GM19035 (cell line): ENCODE results near the gene NEK10.
A peak's percentile ranks its signal among the peaks of the same experiment; 100 is the strongest.
"Not testable (repeated sequence)": the region's sequence is repeated elsewhere in the genome, so short reads cannot be mapped to it uniquely, and the experiment has no call there.

ENCODE experiments used
- ATAC-seq: cut with Tn5 transposase; IDR thresholded peaks from one replicate; pipeline ENCODE4 v1.9.1; 2021; ENCODE audit not compliant: unreplicated experiment

The NEK10 gene

DNA sequence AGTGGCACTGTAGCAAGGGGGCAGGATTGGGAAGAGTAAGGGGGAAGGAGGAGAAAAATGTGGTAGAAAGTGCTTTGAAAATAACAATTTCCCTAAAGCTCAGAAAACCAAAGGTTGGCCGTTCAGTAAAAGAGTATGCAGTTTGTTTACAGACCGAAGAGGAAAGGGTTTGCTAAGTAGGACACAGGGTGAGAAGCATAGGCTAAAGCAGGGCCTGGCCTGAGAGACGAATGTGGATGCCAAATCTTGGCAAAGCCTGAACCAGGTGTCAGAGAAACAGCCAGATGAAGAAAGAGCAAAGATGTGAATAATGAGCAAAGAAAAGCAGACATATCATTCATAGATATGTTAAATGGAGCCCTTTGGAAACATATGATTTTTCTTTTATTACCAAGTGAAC, 17.1 kb downstream of the NEK10 start:
- no peak for ATAC-seq

DNA sequence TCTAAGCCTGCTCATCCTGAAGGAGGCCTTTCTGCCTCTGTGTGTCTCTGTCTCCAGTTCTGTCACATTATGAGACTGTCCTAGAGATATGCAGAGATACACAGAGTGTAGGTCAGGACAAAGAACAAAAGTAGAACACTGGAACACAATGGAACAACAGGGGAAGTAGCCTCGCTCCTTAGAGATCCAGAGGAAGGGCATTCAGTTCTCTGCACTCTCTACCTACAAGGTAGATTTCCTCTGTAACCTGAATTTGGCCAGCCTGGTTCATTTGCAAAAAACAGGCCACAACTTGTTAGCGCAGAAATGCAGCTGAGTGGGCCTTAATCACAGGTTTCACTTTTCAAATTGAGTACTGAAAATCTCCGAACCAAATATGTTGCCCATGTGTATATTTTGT, 19.4 kb downstream of the NEK10 start:
- peak; percentile 81 for ATAC-seq

GRCh38 chr3:27345959-27346865, 23.0 kb downstream of the NEK10 start:
- ATAC-seq: no peak

DNA sequence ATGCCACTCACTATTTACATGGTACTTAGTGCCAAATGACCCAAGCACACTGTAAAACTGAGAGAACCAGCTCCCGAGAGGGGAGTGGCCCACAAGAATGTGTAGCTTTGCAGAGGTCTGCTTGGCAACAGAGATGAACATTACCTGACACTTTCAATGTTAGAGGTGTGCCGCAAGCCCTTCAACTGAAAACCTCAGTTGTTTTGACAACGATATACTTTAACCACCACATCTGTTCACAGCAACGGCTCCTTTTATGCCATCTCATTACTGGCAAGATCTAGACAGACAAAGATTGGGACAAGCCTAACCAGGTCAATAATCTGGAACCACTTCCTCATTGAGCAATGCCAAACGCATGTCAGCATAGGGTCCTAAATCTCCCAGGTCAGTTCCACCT, 23.7 kb downstream of the NEK10 start:
- no peak for ATAC-seq

DNA sequence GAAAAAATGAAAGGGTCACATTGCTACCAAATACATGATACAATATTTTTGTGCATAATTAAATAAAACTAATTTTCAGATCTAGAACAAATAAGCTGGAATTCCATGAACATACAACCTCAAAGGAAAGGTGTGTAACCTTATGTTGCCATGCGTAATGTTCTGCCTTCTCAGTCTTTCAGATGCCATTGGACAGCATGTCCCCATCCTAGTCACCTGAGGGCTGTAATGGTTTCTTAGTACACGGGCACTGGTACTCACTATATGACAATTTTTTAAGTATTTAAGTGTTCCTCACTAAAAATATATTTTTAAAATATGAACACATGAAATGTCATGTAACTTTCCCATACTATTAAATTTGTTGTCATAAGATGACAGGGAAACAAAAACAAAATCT, 24.1 kb downstream of the NEK10 start:
- ATAC-seq: no peak

DNA sequence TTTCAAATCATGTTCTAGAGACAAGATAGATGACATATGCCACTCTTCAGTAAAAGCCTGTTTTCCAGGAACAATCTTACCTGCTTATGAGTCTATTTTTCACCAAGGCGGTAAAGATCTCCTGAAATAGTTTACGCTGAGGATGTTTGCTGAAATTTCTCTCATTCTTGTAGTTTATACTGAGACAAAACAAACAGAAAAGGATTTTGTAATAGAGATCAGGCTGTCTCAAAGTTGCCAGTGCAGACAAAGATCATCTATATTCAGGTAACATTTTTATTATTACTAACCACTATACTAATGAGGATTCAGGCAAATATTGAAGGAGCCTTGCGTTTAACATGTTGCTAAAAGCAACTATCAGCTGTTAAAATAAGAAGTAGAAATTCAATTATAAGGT, 25.0 kb downstream of the NEK10 start:
- ATAC-seq: no peak

GRCh38 chr3:27342267-27342666, 26.9 kb downstream of the NEK10 start:
- ATAC-seq: no peak

DNA sequence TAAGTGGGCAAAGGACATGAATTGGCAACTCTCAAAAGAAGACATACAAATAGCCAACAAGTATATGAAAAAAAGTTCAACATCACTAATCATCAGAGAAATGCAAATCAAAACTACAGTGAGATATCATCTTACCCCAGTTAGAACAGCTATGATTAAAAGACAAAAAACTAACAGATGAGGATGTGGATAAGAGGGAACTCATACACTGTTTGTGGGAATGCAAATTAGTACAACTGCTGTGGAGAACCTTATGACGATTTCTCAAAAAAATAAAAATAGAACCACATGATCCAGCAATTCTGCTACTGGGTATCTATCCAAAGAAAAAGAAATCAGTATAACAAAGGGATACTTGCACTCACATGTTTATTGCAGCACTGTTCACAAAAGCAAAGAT, 28.6 kb downstream of the NEK10 start:
- ATAC-seq: peak; percentile 62

GRCh38 chr3:27335571-27335970, 33.6 kb downstream of the NEK10 start:
- ATAC-seq: no peak

DNA sequence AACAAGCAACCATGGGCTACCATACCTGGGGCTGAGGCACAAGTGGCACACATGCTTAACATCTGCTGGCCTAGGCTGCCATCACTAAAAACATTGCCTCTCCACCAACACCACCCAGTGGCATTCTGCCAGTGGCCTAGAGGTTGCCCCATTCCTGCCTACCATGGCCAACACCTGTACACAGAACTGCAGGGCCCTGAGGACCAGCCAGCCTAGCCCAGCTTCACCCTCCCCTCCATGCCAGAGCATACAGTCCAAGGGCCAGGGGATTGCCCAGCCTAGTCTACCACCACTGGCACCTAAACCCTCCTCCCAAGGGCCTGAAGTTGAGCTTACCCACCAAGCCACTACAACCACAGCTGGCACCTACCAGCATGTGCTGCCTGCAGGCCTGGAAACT, 35.3 kb downstream of the NEK10 start:
- no peak for ATAC-seq

GRCh38 chr3:27328982-27329762, 40.0 kb downstream of the NEK10 start:
- ATAC-seq: not testable (repeated sequence)

- ATAC-seq: no peak
These were observed 42.3 kb downstream of the NEK10 start for GRCh38 chr3:27326629-27327545.

DNA sequence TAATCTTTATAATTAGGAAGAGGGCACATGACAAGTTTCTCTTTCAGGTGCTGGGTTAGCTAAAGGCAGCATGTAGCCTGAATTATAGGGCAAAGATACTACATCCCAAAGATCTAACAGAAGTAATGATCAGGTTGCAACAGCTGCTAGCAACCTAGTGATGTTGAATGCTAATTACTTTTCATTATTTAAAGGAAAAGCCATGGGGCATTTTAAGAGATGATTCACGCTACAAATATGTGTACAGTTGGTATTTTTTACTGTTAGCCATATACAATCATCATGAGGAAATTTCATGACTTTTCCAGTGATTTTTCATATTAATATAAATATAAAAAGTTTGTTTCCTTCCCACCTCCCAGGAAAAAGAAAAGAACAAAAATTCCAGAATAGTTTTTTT, 43.0 kb downstream of the NEK10 start:
- no peak for ATAC-seq

- no peak for ATAC-seq
These were observed 43.8 kb downstream of the NEK10 start for GRCh38 chr3:27325419-27325818.

- no peak for ATAC-seq
These were observed 44.5 kb downstream of the NEK10 start for GRCh38 chr3:27324686-27325085.

DNA sequence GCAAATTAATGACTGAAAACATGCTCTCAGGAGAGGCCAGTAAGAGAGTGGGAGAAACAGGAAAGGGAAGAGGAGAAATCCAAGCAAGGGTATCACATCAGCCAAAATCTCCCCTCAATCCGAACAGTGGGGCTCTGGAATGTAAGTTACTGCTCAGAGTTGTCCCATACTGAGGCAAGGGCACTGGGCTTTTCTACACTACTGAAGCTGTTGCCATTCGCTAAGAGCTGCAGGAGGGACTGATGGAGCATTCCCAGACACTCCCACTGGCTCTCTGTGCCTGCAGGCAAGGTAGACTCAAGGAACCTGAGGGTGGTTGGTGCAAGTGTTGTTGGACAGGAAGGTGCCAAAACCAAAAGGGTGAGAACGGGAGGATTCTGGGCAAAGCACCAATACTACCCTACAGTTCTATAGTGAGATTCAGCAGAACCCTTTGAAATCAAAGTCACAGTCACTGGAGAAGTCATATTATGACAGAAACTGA, 46.1 kb downstream of the NEK10 start:
- ATAC-seq: no peak

- ATAC-seq: no peak
These were observed 46.5 kb downstream of the NEK10 start for GRCh38 chr3:27322634-27323033.

DNA sequence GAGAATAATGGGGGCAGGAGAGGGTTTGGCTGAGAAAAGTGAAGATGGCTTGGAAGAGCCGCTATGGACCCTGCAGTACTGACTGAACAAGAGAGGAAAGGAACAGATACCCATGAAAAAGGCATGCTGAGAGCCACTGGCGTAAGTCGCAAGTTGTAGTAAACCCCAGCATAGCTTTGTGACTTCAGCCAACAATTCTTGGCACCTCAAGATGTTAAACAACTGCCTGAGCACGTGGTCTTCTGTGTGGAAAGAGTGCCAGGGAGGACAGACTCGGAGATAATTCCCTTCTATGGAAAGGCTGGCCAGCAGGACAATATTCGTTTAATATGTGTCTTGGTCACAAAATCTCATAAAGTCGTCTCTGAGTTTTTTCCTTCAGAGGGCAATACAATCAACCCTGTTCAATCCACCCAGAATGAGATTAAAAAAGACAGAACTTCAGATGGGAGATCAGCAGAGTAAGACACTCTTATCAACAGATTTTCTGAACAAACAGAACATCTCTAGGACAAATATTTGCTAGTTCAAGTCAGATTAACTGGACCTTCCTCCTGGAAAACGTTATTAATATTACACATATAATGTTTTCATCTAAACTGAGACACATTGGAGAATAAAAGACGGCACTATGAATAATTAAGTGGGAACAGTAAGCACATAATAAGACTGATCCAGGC, 49.2 kb downstream of the NEK10 start:
- ATAC-seq: no peak

GRCh38 chr3:27319304-27319703, 49.9 kb downstream of the NEK10 start:
- ATAC-seq: no peak

DNA sequence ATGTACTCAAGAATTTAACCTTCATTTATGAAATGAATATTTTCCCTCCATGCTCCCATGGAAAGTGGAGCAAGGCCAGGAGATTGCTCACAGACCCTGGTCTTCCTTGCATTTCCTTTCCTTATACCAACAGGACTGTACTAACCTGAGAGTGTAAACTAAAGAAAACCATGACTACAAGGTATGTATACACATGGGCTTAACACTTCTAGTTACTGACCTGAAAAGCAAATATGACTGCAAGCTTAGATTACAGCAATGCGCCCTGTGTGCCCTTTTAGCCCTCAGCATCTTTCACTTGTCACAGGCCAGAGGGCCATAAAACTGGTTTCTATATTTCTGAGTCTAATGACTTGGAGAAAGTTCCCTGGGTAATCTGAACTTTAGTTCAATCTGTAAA, 52.1 kb downstream of the NEK10 start:
- no peak for ATAC-seq
